Activated CD4-positive, alpha-beta memory T cell treated with anti-CD3 and anti-CD28 coated beads, Interleukin-2, amount 10 ng/mL, durations not matched to agents 7 days and 5 days (primary cell): ENCODE data around the gene RAD51B. TPM values are rescaled to one million over a fixed set of nuclear protein-coding genes. Genes with fewer than 3 reads are reported as not detected.

ENCODE experiments used
- CTCF ChIA-PET: fragments of 350-600 bp; sonication (Branson Sonifier 250); formaldehyde crosslinking; loops from one replicate; lab custom pipeline; 2021; ENCODE audit warnings: antibody characterized with exemption, inconsistent platforms; lab: Charles Lee
- POLR2A ChIA-PET: fragments of 350-600 bp; sonication (Branson Sonifier 250); formaldehyde crosslinking; loops from one replicate; lab custom pipeline; 2021; ENCODE audit warnings: antibody characterized with exemption; lab: Charles Lee
- DNase-seq: peaks from one replicate; pipeline ENCODE4 v3.0.0-alpha.2; 2020
- H3K27ac Mint-ChIP-seq: one replicate; pipeline ENCODE4 v1.8.0; 2021; ENCODE audit warnings: mild to moderate bottlenecking, mixed read lengths
- H3K27me3 Mint-ChIP-seq: one replicate; pipeline ENCODE4 v1.8.0; 2021; ENCODE audit warnings: mixed read lengths
- H3K36me3 Mint-ChIP-seq: one replicate; pipeline ENCODE4 v1.8.0; 2021; ENCODE audit warnings: low read depth, mixed read lengths
- H3K4me1 Mint-ChIP-seq: one replicate; pipeline ENCODE4 v1.8.0; 2021; ENCODE audit warnings: mixed read lengths
- H3K4me3 Mint-ChIP-seq: one replicate; pipeline ENCODE4 v1.8.0; 2021; ENCODE audit warnings: mild to moderate bottlenecking, mixed read lengths
- H3K9me3 Mint-ChIP-seq: one replicate; pipeline ENCODE4 v1.8.0; 2021; ENCODE audit warnings: mixed read lengths
- total RNA-seq, 2 experiments: library from RNA; stranded (reverse); gene quantifications; one replicate each; pipeline ENCODE4 v1.2.3, GENCODE V29; 2021

Gene RAD51B
- total RNA-seq, 2 experiments from 2014 or later: 33.1 to 40.8 TPM

- Mint-ChIP-seq H3K27me3 (no peaks in the 10 kb centered on the region), H3K4me1 (peaks cover 18% of the 10 kb centered on the region), H3K36me3 (no peaks in the 10 kb centered on the region), H3K9me3 (no peaks in the 10 kb centered on the region), H3K4me3 (no peak overlapping the region), H3K27ac (no peak overlapping the region)
- ChIA-PET POLR2A (interaction anchor here (1.1 kb wide), 1 partner anchor 310 kb away, joined by 3 read pairs; no protein-coding TSS in a partner anchor), CTCF (no interaction called here)
- no peak for DNase-seq
Measured at GRCh38 chr14:68504861-68505260, 685.3 kb downstream of the RAD51B start.

- Mint-ChIP-seq H3K36me3 (no peaks in the 10 kb centered on the region), H3K4me1 (peaks cover 18% of the 10 kb centered on the region), H3K27me3 (no peaks in the 10 kb centered on the region), H3K9me3 (no peaks in the 10 kb centered on the region), H3K27ac (no peak overlapping the region), H3K4me3 (no peak overlapping the region)
- POLR2A ChIA-PET: interaction anchor here (0.7 to 1.7 kb wide), 4 partner anchors 22 to 310 kb away, joined by 3 to 5 read pairs (median 3); partner anchors contain the start of gene ZFP36L1
- CTCF ChIA-PET: no interaction called here
- no peak for DNase-seq
Measured at GRCh38 chr14:68506021-68506644, 686.6 kb downstream of the RAD51B start.

GRCh38 chr14:68506645-68507419 is 687.3 kb downstream of the RAD51B start:
- Mint-ChIP-seq H3K4me1 (peaks cover 18% of the 10 kb centered on the region), H3K4me3 (no peak overlapping the region), H3K27ac (no peak overlapping the region), H3K27me3 (no peaks in the 10 kb centered on the region), H3K9me3 (no peaks in the 10 kb centered on the region), H3K36me3 (no peaks in the 10 kb centered on the region)
- no peak for DNase-seq
- POLR2A ChIA-PET: interaction anchor here (0.9 to 1.7 kb wide), 4 partner anchors 23 to 309 kb away, joined by 3 to 5 read pairs (median 3); partner anchors contain the start of gene ZFP36L1
- CTCF ChIA-PET: interaction anchor here (0.9 to 1.0 kb wide), 2 partner anchors 309 to 337 kb away, joined by 3 read pairs; no protein-coding TSS in a partner anchor

- no peak for DNase-seq
- Mint-ChIP-seq H3K27me3 (no peaks in the 10 kb centered on the region), H3K9me3 (no peaks in the 10 kb centered on the region), H3K36me3 (no peaks in the 10 kb centered on the region), H3K27ac (no peak overlapping the region), H3K4me1 (peaks cover 19% of the 10 kb centered on the region), H3K4me3 (no peak overlapping the region)
- POLR2A ChIA-PET: interaction anchor here (1.2 to 1.7 kb wide), 3 partner anchors 273 to 308 kb away, joined by 3 to 5 read pairs (median 3); partner anchors contain the start of gene ZFP36L1
- CTCF ChIA-PET: interaction anchor here (0.9 to 1.0 kb wide), 2 partner anchors 309 to 336 kb away, joined by 3 read pairs; no protein-coding TSS in a partner anchor
Measured at GRCh38 chr14:68507544-68508081, 688.0 kb downstream of the RAD51B start.

GRCh38 chr14:68508581-68508980 is 689.0 kb downstream of the RAD51B start:
- no peaks in the 10 kb centered on the region for H3K36me3 Mint-ChIP-seq
- CTCF ChIA-PET: no interaction called here
- no peak overlapping the region for H3K4me3 Mint-ChIP-seq
- POLR2A ChIA-PET: no interaction called here
- no peak for DNase-seq
- peaks cover 25% of the 10 kb centered on the region for H3K4me1 Mint-ChIP-seq
- H3K9me3 Mint-ChIP-seq: no peaks in the 10 kb centered on the region
- no peaks in the 10 kb centered on the region for H3K27me3 Mint-ChIP-seq
- H3K27ac Mint-ChIP-seq: no peak overlapping the region

GRCh38 chr14:68509188-68509983 is 689.8 kb downstream of the RAD51B start:
- Mint-ChIP-seq H3K4me1 (peaks cover 28% of the 10 kb centered on the region), H3K9me3 (no peaks in the 10 kb centered on the region), H3K36me3 (no peaks in the 10 kb centered on the region), H3K27me3 (no peaks in the 10 kb centered on the region), H3K4me3 (no peak overlapping the region), H3K27ac (no peak overlapping the region)
- POLR2A ChIA-PET: no interaction called here
- CTCF ChIA-PET: no interaction called here
- no peak for DNase-seq

GRCh38 chr14:68510201-68511128 is 690.9 kb downstream of the RAD51B start:
- peaks cover 28% of the 10 kb centered on the region for H3K4me1 Mint-ChIP-seq
- no peak overlapping the region for H3K4me3 Mint-ChIP-seq
- DNase-seq: no peak
- H3K27ac Mint-ChIP-seq: no peak overlapping the region
- H3K9me3 Mint-ChIP-seq: no peaks in the 10 kb centered on the region
- CTCF ChIA-PET: no interaction called here
- POLR2A ChIA-PET: no interaction called here
- no peaks in the 10 kb centered on the region for H3K27me3 Mint-ChIP-seq
- no peaks in the 10 kb centered on the region for H3K36me3 Mint-ChIP-seq

- DNase-seq: no peak
- no peaks in the 10 kb centered on the region for H3K36me3 Mint-ChIP-seq
- peaks cover 26% of the 10 kb centered on the region for H3K4me1 Mint-ChIP-seq
- CTCF ChIA-PET: no interaction called here
- no peaks in the 10 kb centered on the region for H3K9me3 Mint-ChIP-seq
- POLR2A ChIA-PET: no interaction called here
- H3K27me3 Mint-ChIP-seq: no peaks in the 10 kb centered on the region
- H3K4me3 Mint-ChIP-seq: no peak overlapping the region
- no peak overlapping the region for H3K27ac Mint-ChIP-seq
Measured at GRCh38 chr14:68511129-68512047, 691.8 kb downstream of the RAD51B start.

GRCh38 chr14:68512088-68512487 is 692.5 kb downstream of the RAD51B start:
- Mint-ChIP-seq H3K4me3 (no peak overlapping the region), H3K27me3 (no peaks in the 10 kb centered on the region), H3K4me1 (peaks cover 19% of the 10 kb centered on the region), H3K27ac (no peak overlapping the region), H3K36me3 (no peaks in the 10 kb centered on the region), H3K9me3 (no peaks in the 10 kb centered on the region)
- DNase-seq: no peak
- POLR2A ChIA-PET: no interaction called here
- CTCF ChIA-PET: no interaction called here

- ChIA-PET CTCF (no interaction called here), POLR2A (no interaction called here)
- Mint-ChIP-seq H3K36me3 (no peaks in the 10 kb centered on the region), H3K9me3 (no peaks in the 10 kb centered on the region), H3K27me3 (no peaks in the 10 kb centered on the region), H3K4me3 (no peak overlapping the region), H3K4me1 (peaks cover 10% of the 10 kb centered on the region), H3K27ac (no peak overlapping the region)
- DNase-seq: no peak
Measured at GRCh38 chr14:68513137-68513536, 693.6 kb downstream of the RAD51B start.

- Mint-ChIP-seq H3K27me3 (no peaks in the 10 kb centered on the region), H3K4me3 (no peak overlapping the region), H3K36me3 (no peaks in the 10 kb centered on the region), H3K9me3 (no peaks in the 10 kb centered on the region), H3K27ac (no peak overlapping the region), H3K4me1 (peaks cover 10% of the 10 kb centered on the region)
- ChIA-PET POLR2A (no interaction called here), CTCF (no interaction called here)
- DNase-seq: no peak
Measured at GRCh38 chr14:68513838-68514607, 694.4 kb downstream of the RAD51B start.
